HL-60/S4 (cell line): ENCODE measurements around the gene SGTA.

Source experiments
- in situ Hi-C: fragments of 300-500 bp; cut with MboI; formaldehyde crosslinking; loops from 2 replicates; pipeline ENCODE4 v1.14.3; 2022; ENCODE audit warnings: low sequenced_read_pairs

Gene SGTA

GRCh38 chr19:2731181-2731995 lies 51.7 kb downstream of the SGTA start:
- in situ Hi-C loops: no loop called here

GRCh38 chr19:2729943-2730818 lies 52.9 kb downstream of the SGTA start:
- in situ Hi-C loops: no loop called here

DNA sequence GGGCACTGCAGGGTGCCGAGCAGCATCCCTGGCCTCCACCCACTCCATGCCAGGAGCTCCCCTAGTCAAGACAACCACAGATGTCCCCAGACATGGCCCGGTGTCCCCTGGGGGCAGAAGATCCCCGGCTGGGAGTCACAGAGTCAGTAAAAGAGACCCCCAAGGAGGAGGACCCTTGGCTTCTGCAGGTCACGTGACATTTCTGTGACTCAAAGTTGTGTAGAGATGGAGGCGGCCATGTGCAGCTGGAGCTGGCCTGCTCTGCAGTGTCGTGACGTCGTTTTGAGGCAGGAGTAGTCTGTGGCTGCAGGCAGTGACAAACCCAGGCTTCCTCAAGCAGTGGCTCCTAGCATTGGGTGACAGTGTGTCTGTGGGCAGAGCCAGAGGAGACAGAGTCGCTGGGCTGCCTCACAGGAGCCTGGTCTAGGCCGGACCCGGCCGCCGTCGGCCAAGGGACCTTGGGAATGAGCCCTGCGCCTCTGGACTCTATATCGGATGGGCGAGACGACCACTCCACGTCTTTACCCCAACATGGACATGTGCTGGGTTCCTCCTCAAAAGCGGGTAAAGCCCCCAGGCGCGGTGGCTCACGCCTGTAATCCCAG lies 54.2 kb downstream of the SGTA start:
- in situ Hi-C loops: no loop called here

GRCh38 chr19:2727640-2727944 lies 55.5 kb downstream of the SGTA start:
- in situ Hi-C loops: no loop called here

DNA sequence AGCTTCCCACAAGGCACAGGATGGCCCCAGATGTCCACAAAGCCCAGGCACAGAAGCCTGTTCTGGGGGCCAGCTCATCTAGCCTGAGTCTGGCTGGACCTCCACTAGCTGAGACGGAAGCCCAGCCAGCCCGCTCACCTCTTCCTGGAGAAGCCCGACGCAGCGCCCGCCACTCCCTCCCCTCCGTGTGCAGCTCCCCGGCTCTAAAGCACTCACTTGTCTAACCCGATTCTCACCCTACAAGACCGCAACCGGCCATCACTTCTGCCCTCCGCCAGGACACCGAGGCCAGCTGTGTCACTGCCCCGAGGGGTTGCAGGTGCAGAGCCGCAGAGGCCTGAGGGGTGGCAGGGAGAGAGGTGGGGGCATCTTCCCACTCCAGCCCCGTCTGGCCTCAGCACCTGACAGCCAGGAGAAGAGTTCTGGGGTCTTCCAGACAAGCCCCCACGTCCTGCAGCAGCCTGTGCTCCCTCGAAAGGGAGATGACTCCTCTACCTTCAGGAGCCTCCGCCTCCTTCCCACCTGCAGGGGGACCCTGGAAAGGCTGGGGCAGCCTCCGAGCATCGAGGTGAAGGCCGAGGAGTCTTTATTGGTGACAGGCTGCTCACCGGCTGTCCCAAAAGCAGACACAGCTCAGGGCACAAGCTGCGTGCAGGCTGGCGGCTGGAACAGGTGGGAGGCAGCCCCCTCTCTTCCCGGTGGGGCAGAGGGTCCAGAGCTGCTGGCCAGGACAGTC lies 56.0 kb downstream of the SGTA start:
- in situ Hi-C loops: no loop called here

- in situ Hi-C loops: no loop called here
Measured at GRCh38 chr19:2726160-2726855, 56.8 kb downstream of the SGTA start.

DNA sequence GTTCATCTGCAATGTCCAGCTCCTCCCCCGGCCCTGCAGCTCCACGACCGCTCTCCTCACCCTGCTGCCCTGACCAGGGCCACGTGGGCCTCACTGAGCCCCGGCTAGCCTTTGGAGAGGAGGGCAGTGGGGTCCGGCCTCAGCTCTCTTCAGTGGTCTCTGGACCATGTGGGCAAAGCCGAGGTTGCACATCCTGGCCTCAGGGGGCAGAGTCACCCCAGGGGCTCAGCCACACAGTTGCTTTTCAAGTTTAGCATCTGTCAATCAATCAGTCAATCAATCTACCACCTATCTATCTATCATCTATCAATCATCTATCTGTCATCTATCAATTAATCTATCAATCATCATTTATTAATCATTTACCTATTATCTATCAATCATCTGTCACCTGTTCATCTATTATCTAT lies 58.9 kb downstream of the SGTA start:
- in situ Hi-C loops: no loop called here

DNA sequence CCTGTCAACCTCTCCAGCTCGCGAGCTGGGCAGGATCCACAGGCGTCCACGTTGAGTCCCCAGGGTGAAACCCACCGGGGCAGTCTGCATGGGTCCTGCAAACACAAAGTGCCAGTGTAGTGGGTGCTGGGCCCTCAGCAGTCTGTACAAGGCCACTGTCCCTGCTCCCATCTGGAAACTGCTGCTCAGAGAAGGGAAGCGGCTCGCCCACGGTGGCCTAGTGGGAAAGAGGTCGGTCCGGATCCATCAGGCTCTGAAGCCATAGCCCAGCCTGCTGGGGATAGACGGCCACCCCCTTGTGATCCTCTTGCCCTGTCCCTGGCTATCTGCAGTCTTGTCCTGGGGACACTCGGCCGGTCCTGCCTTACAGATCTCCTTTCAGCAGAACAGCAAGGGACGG lies 59.3 kb downstream of the SGTA start:
- in situ Hi-C loops: no loop called here

- in situ Hi-C loops: no loop called here
Measured at GRCh38 chr19:2723345-2723715, 59.7 kb downstream of the SGTA start.

- in situ Hi-C loops: no loop called here
Measured at GRCh38 chr19:2722541-2723344, 60.3 kb downstream of the SGTA start.

GRCh38 chr19:2721570-2722540 lies 61.2 kb downstream of the SGTA start:
- in situ Hi-C loops: no loop called here

GRCh38 chr19:2720777-2721569 lies 62.1 kb downstream of the SGTA start, which contains the start of gene DIRAS1:
DIRAS1 (minus strand) TSS chr19:2721372; CDS start chr19:2717806, 3,566 bp downstream.
- in situ Hi-C loops: no loop called here

- in situ Hi-C loops: no loop called here
Measured at GRCh38 chr19:2719920-2720776, 62.9 kb downstream of the SGTA start.

DNA sequence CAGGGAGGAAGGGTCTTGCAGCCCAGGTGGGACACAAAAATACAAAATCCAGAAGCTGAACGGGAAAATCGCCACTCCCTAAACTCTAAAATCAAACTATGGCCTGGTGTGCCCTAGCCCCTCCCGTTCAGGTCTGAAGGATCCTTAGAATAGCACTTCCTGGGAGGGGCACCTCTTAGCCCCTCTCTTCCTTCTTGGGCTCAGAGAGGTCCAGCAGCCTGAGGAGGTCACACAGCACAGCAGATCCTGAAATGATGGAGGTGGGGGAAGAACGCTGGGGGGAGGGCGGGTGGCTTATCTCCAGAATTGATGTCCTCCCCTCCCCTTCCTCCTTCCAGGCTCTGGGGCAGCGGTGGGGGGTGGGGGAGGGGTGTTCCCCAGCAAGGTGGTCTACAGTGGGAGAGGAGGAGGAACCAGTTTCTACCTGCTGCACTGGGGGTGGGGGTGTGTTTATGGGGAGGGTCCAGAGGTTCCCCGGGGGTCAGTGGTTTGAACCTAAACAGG lies 63.8 kb downstream of the SGTA start:
- in situ Hi-C loops: no loop called here

- in situ Hi-C loops: no loop called here
Measured at GRCh38 chr19:2717638-2718541, 65.2 kb downstream of the SGTA start.
